Psoas muscle (tissue), 8 donors: ENCODE results near the gene SPINDOC. TPM values are rescaled to one million over a fixed set of nuclear protein-coding genes. Genes with fewer than 3 reads are reported as not detected.
A peak's percentile ranks its signal among the peaks of the same experiment; 100 is the strongest.

Experiments used
- ATAC-seq, 4 donors: fragments of 200-7000 bp; cut with Tn5 transposase; one replicate each; pipeline ENCODE4 v1.9.1; 2020; ENCODE audit warnings: moderate library complexity in 3 of 4, mild to moderate bottlenecking in 2 of 4
- DNase-seq, 2 donors: peaks; one replicate each; pipeline ENCODE4 v3.0.0-alpha.2; 2020
- H3K27ac ChIP-seq: fragments of 200-600 bp; one replicate; pipeline ENCODE4 v1.8.0; 2022
- H3K27me3 ChIP-seq, 3 donors: fragments of 200-600 bp in 1 of 3; one replicate each; pipeline versions ENCODE4 v1.6.1 to v1.8.0; 2013 to 2022; ENCODE audit warnings: low read length in 2 of 3, mild to moderate bottlenecking in 2 of 3, moderate library complexity in 1 of 3; ENCODE audit not compliant: insufficient read depth in 3 of 3
- H3K36me3 ChIP-seq, 2 donors: fragments of 200-600 bp in 1 of 2; one replicate each; pipeline versions ENCODE4 v1.6.1 to v1.8.0; 2013 to 2022; ENCODE audit warnings: low read depth in 1 of 2, mild to moderate bottlenecking in 1 of 2, moderate library complexity in 1 of 2; ENCODE audit not compliant: insufficient read depth in 1 of 2
- H3K4me1 ChIP-seq: fragments of 200-600 bp; one replicate; pipeline ENCODE4 v1.8.0; 2022
- H3K4me3 ChIP-seq: fragments of 200-600 bp; one replicate; pipeline ENCODE4 v1.8.0; 2022; ENCODE audit warnings: mild to moderate bottlenecking
- H3K9me3 ChIP-seq: fragments of 200-600 bp; one replicate; pipeline ENCODE4 v1.8.0; 2022
- CTCF ChIP-seq: fragments of 200-600 bp; IDR thresholded peaks from one replicate; pipeline ENCODE4 v1.8.0; 2022; ENCODE audit warnings: antibody characterized with exemption
- WGBS, 3 donors: extraction: QIAGEN DNeasy Blood & Tissue Kit; methylation state at CpG; one replicate each; pipeline versions ENCODE4 v1.1.6 to v1.1.7; 2013; 5-methylcytosine and 5-hydroxymethylcytosine counted together
- intact Hi-C, 2 donors: fragments of 100-400 bp; cut with DNase I; formaldehyde crosslinking; loops; one replicate each; pipeline versions ENCODE4 v1.11.0 to v1.14.2; 2022
- polyA plus RNA-seq, 3 donors: library from polyadenylated mRNA; stranded (reverse); fragments of 200-250 nt; gene quantifications; one replicate each; pipeline ENCODE4 v1.2.3, GENCODE V29; 2013
- total RNA-seq, 4 donors: library from RNA; stranded (reverse); fragmentation: NEBNext Ultra II Directional in 2 of 4; extraction: Animal tissue kit (Norgen Biotek cat#: 25700) in 2 of 4; gene quantifications; one replicate each; pipeline versions ENCODE4 v1.2.1 to v1.2.4, GENCODE V29; 2021 to 2023
- donor health status: healthy with polysubstance abuse.
- donor health status: DM: no; HTN: no; CAD: no; lungs with moderate emphysema.
- donor health status: Bipolar disorder and iron deficiency.
- donor health status: healthy.
- donor health status: DM: yes; HTN: yes; CAD: no.
- donor health status: DM: no; HTN: no; CAD: no.
- donor health status: DM: no; HTN: no; CAD: no.
- donor health status: DM: yes; HTN: yes; CAD: no.

SPINDOC gene
- total and polyA plus RNA-seq, 7 donors = 2.7 to 8.8 (median 4.7) TPM

- Histone ChIP-seq H3K9me3 (no peaks in the 10 kb centered on the region), H3K4me1 (peaks cover 53% of the 10 kb centered on the region), H3K36me3 (peaks cover 2 to 39% of the 10 kb centered on the region in 2 donors), H3K4me3 (peak overlapping the region; percentile 89), H3K27me3 (no peaks in the 10 kb centered on the region), H3K27ac (peak overlapping the region; percentile 30)
- no peak for DNase-seq
- ATAC-seq = no peak
- no peak for TF ChIP-seq CTCF
- intact Hi-C loops = no loop called here
- 31 to 47% (median 39%) methylated on average over 3 of the region's 3 CpGs for WGBS, 3 donors
Observed at GRCh38 chr11:63841554-63841953, 28.3 kb downstream of the SPINDOC start.

GRCh38 chr11:63843041-63843440 is 29.8 kb downstream of the SPINDOC start:
- peaks cover 56% of the 10 kb centered on the region for H3K4me1 ChIP-seq
- H3K9me3 ChIP-seq = no peaks in the 10 kb centered on the region
- DNase-seq (no peak), ATAC-seq (no peak)
- no peaks in the 10 kb centered on the region for H3K27me3 ChIP-seq
- no peak overlapping the region for H3K4me3 ChIP-seq
- TF ChIP-seq CTCF = no peak
- no peak overlapping the region for H3K27ac ChIP-seq
- intact Hi-C loops = loop anchor here in 1 of 2 donors (1.0 kb wide), 1 partner anchor 25 kb away; no protein-coding TSS in a partner anchor
- peaks cover 2 to 39% of the 10 kb centered on the region in 2 donors for H3K36me3 ChIP-seq
- WGBS, 3 donors = 53 to 74% (median 64%) methylated on average over 1 of the region's 1 CpG

GRCh38 chr11:63844836-63845235 is 31.6 kb downstream of the SPINDOC start:
- Histone ChIP-seq H3K9me3 (no peaks in the 10 kb centered on the region), H3K4me1 (peaks cover 52% of the 10 kb centered on the region), H3K36me3 (peaks cover 2 to 39% of the 10 kb centered on the region in 2 donors), H3K27me3 (no peaks in the 10 kb centered on the region), H3K27ac (no peak overlapping the region), H3K4me3 (no peak overlapping the region)
- 81 to 90% (median 83%) methylated on average over 4 of the region's 4 CpGs for WGBS, 3 donors
- intact Hi-C loops = no loop called here
- TF ChIP-seq CTCF = no peak
- ATAC-seq = no peak
- DNase-seq = no peak

GRCh38 chr11:63845303-63845702 is 32.0 kb downstream of the SPINDOC start:
- Histone ChIP-seq H3K4me3 (no peak overlapping the region), H3K4me1 (peaks cover 50% of the 10 kb centered on the region), H3K27me3 (no peaks in the 10 kb centered on the region), H3K36me3 (peaks cover 2 to 39% of the 10 kb centered on the region in 2 donors), H3K9me3 (no peaks in the 10 kb centered on the region), H3K27ac (no peak overlapping the region)
- no peak for TF ChIP-seq CTCF
- WGBS, 3 donors = 55 to 61% (median 58%) methylated on average over 2 of the region's 2 CpGs
- intact Hi-C loops = no loop called here
- ATAC-seq = no peak
- DNase-seq = no peak

GRCh38 chr11:63845911-63846310 is 32.7 kb downstream of the SPINDOC start:
- Histone ChIP-seq H3K36me3 (peaks cover 2 to 41% of the 10 kb centered on the region in 2 donors), H3K9me3 (no peaks in the 10 kb centered on the region), H3K27me3 (no peaks in the 10 kb centered on the region), H3K4me3 (no peak overlapping the region), H3K4me1 (peaks cover 44% of the 10 kb centered on the region), H3K27ac (no peak overlapping the region)
- TF ChIP-seq CTCF = no peak
- DNase-seq (no peak), ATAC-seq (no peak)
- intact Hi-C loops = no loop called here
- WGBS, 3 donors = 85 to 95% (median 86%) methylated on average over 7 of the region's 7 CpGs
